GM19467 (cell line): Measurements from ENCODE around the gene ABCC4.
A peak's percentile ranks its signal among the peaks of the same experiment; 100 is the strongest.
"Not testable (repeated sequence)": the region's sequence is repeated elsewhere in the genome, so short reads cannot be mapped to it uniquely, and the experiment has no call there.

Experiments used
- ATAC-seq: cut with Tn5 transposase; IDR thresholded peaks from one replicate; pipeline ENCODE4 v1.9.1; 2021; ENCODE audit warnings: mild to moderate bottlenecking, moderate library complexity; ENCODE audit not compliant: unreplicated experiment

ABCC4 gene

DNA sequence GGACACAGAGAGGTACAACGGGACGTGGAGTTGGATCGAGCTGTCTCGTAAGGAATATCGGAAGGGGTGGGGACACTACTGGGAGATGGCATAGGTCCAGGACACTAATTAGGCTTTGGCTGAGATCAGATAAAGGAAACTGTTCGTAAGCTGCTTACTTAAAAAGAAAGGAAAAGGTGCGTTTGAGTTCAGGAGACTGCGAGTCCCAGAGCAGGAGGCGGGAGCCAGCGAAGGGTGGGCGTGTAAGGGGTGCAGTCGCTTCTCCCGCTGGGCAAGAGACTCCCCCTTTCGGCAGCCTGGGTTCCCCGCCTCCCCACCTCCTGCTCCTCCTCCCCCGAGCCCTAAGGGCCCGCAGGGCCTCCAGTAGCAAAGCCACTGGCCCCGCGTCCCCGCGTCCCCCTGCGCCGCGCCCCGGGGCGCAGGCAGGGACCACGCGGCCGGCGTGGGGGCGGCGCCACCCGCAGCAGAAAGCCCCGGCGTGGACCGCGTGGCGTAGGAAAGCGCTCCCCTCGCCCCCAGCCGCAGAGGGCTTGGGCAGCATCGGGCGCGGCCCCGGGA, 547 bp downstream of the ABCC4 start:
- ATAC-seq = peak; percentile 35

DNA sequence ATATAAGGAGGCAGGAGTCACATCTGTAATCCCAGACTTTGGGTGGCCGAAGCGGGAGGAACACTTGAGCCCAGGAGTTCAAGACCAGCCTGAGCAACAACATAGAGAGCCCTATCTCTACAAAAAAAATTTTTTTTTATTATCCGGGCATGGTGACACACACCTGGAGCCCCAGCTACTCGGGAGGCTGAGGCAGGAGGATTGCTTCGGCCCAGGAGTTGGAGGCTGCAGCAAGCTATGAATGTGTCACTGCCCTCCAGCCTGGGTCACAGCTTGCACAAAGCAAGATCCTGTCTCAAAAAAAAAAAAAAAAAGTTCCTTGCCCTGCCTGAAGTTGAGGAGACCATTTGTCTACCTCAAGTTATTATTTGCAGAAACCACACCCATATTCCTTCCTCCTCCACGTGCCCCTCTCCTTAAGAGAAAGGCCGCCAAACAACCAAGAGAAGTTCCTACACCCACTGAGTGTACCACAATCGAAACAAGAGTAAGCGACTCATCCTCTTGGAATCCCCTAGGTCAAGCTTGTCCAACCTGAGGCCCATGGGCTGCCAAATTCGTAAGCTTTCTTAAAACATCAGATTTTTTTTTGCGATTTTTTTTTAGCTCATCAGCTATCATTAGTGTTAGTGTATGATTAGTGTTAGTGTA, 2.2 kb downstream of the ABCC4 start:
- ATAC-seq = no peak

DNA sequence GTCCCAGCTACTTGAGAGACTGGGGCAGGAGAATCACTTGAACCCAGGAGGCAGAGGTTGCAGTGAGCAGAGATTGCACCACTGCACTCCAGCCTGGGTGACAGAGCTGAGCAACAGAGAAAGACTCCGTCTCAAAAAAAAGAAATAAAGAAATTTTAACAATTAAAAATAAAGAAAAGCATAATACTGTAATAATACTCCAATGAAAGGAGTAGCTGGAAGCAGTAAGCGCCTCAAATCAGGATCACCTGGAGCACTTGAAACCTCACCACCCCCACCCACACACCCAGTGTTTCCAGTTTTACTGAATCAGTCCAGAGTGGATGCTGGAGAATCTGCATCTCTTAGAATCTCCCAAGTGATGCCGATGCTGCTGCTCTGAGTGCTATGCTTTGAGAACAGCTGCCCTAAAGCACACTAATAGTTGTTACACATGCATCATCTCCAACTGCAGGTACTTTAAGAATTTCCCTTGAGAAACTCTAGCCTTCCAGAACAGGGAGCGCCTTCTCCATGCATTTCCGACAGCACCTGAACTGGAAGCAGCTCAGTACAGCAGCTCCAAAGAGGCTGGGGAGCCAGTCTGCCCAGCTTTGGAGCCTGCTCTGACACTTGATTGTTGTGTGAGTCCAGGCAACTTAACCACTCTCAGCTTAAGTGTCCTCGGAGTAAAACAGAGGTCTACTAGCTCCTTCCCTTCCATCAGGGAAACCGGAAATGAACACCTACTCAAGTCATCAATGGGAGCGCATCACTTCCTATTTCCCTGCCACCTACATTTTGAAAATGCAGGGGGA, 2.9 kb downstream of the ABCC4 start:
- no peak for ATAC-seq

- no peak for ATAC-seq
These were observed 4.8 kb downstream of the ABCC4 start for GRCh38 chr13:95296326-95296925.

GRCh38 chr13:95295026-95295425, 6.2 kb downstream of the ABCC4 start:
- ATAC-seq = no peak

DNA sequence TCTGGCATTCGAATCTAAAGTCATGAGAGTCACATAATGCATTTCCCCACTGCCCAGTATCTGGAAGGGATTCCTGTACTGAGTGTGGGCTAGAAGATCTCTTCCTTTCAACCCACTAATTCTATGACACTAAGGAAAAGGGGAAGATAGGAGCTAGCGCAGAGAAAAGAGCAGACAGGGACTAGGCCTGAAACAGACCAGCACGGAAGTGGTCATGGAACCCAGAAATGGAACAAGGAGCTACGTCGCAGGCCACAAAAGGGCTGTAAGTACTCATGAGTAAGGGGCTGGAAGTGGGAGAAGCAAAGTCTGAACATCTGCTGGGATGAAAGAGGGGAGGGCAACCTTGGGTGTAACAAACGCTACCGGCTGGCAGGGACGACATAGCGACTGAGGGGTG, 8.6 kb downstream of the ABCC4 start:
- no peak for ATAC-seq

GRCh38 chr13:95289901-95290300, 11.3 kb downstream of the ABCC4 start:
- ATAC-seq = not testable (repeated sequence)

DNA sequence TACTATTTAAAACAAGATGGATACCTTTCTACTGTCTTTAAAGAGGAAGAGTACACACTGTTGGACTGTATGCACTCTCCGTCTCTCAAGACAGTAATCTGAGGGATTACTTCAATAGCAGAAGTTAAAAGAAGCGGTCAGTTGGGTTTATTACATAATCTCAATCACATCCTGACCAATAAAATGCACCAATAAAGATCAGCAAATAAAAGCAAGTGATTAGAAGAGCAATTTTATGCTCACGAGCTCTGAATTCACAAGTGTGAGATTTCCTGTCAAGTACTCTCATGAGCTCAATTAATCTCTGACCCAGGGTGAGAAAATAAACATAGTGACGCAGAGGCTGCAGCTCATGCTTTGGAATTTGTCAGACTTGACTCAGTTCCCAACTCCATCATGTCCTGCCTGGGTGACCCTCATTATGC, 12.2 kb downstream of the ABCC4 start:
- no peak for ATAC-seq

DNA sequence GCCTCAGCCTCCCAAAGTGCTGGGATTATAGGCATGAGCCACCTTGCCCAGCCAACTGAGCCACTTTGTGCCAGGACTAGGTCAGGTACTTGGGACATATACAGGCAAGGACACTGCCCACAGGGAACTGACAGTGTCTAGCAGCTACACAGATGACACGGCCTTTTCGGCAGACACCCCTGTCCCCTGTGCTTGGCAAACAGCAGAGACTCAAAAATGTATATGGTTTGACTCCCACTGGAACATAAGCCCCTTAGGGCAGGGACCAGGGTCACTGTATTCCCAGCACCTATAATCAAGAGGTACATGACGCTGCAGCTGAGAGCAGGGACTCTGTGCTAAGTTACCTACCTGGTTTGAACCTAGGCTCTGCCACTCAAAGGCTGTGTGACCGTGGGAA, 16.8 kb downstream of the ABCC4 start:
- no peak for ATAC-seq

GRCh38 chr13:95279016-95279415, 22.2 kb downstream of the ABCC4 start:
- no peak for ATAC-seq

GRCh38 chr13:95276037-95276505, 25.2 kb downstream of the ABCC4 start:
- ATAC-seq = no peak

- ATAC-seq = no peak
These were observed 25.8 kb downstream of the ABCC4 start for GRCh38 chr13:95275322-95276036.

DNA sequence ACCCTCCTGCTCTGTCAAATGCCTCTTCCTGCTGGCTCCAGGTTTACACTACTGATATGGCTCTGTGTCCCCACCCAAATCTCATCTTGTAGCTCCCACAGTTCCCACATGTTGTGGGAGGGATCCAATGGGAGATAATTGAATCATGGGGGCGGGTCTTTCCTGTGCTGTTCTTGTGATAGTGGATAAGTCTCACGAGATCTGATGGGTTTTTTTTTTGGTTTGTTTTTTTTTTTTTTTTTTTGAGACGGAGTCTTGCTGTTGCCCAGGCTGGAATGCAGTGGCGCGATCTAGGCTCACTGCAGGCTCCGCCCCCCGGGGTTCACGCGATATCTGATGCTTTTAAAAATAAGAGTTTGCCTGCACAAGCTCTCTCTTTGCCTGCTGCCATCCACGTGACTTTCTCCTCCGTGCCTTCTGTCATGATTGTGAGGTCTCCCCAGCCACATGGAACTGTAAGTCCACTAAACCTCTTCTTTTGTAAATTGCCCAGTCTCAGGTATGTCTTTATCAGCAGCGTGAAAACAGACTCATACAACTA, 27.6 kb downstream of the ABCC4 start:
- not testable (repeated sequence) for ATAC-seq

DNA sequence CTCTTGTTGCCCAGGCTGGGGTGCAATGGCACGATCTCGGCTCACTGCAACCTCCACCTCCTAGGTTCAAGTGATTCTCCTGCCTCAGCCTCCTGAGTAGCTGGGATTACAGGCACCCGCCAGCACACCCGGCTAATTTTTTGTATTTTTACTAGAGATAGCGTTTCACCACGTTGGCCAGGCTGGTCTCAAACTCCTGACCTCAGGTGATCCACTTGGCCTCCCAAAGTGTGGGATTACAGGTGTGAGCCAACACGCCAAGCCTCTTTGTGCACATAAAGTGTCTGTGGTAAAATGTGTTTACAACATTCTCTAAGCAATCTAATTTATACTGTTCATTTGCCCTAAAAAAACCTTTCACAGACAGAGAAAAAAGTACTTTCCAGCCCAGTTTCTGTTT, 29.2 kb downstream of the ABCC4 start:
- not testable (repeated sequence) for ATAC-seq

GRCh38 chr13:95269756-95270155, 31.5 kb downstream of the ABCC4 start:
- ATAC-seq = no peak

- not testable (repeated sequence) for ATAC-seq
These were observed 32.7 kb downstream of the ABCC4 start for GRCh38 chr13:95268343-95269065.

GRCh38 chr13:95267662-95268342, 33.4 kb downstream of the ABCC4 start:
- ATAC-seq = no peak

DNA sequence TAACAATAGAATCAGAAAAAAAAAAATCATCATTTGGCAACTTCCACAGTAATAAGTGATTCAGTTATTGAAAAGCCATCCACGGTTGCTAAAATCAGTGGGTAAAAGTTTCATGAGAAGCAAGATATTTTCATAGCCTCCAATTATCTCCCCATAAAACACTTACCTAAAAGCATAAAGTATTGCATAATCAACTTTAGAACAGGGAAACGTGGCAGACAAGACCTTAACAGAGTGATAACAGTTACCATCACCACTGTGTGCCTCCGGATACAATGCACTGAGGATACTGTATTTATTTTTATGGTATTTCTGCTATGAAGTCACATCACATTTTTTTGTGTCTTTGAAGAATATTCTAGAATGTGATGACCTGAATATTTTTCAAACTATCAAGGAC, 37.0 kb downstream of the ABCC4 start:
- ATAC-seq = no peak

- no peak for ATAC-seq
These were observed 38.3 kb downstream of the ABCC4 start for GRCh38 chr13:95262837-95263384.
